A549 (cell line): ENCODE data around the gene OSBPL3.

Experiments
- CTCF ChIP-seq: fragments of >200 bp; sonication (Bioruptor Twin); formaldehyde crosslinking; IDR thresholded peaks from 3 replicates; pipeline ENCODE4 v1.5.1; 2016
- HOXA7 ChIP-seq: fragments of 250-450 bp; sonication (Bioruptor Pico); IDR thresholded peaks from 2 replicates; pipeline ENCODE4 v1.5.0; 2020; ENCODE audit warnings: mild to moderate bottlenecking, moderate library complexity
- MAFK ChIP-seq: fragments of 450-650 bp; IDR thresholded peaks from 2 replicates; pipeline ENCODE4 v1.6.1; 2014; ENCODE audit not compliant: partially characterized antibody
- PBX3 ChIP-seq: IDR thresholded peaks from 2 replicates; pipeline ENCODE4 v1.6.1; 2012
- POLR2A ChIP-seq: IDR thresholded peaks from 2 replicates; pipeline ENCODE4 v1.6.1; 2012; ENCODE audit warnings: mild to moderate bottlenecking, low read length
- RCOR1 ChIP-seq: fragments of 150-350 bp; IDR thresholded peaks from 2 replicates; pipeline ENCODE4 v1.6.1; 2014; ENCODE audit warnings: antibody characterized with exemption, low read length, low read depth

GRCh38 chr7:24795407-24795767 lies 184.6 kb downstream of the OSBPL3 start:
- TF ChIP-seq CTCF (no peak), PBX3 (no peak), HOXA7 (CRISPR knock-in tag) (no peak), RCOR1 (no peak), POLR2A (no peak), MAFK (no peak)
